Nephron progenitor cell (in vitro differentiated cells): ENCODE data around the gene EDIL3.

Experiments
- DNase-seq: peaks from one replicate; pipeline ENCODE4 v3.0.0; 2021
- H3K27ac Mint-ChIP-seq: 2 replicates; pipeline ENCODE4 v1.8.0; 2021; ENCODE audit warnings: mild to moderate bottlenecking, moderate library complexity, mixed read lengths
- H3K27me3 Mint-ChIP-seq: 2 replicates; pipeline ENCODE4 v1.8.0; 2021; ENCODE audit warnings: mild to moderate bottlenecking, low read depth, mixed read lengths; ENCODE audit not compliant: poor library complexity
- H3K36me3 Mint-ChIP-seq: 2 replicates; pipeline ENCODE4 v1.8.0; 2021; ENCODE audit warnings: low read depth, mixed read lengths
- H3K4me1 Mint-ChIP-seq: 2 replicates; pipeline ENCODE4 v1.8.0; 2021; ENCODE audit warnings: mixed read lengths
- H3K4me3 Mint-ChIP-seq: 2 replicates; pipeline ENCODE4 v1.8.0; 2021; ENCODE audit warnings: mild to moderate bottlenecking, moderate library complexity, mixed read lengths
- H3K9me3 Mint-ChIP-seq: 2 replicates; pipeline ENCODE4 v1.8.0; 2021; ENCODE audit warnings: mild to moderate bottlenecking, moderate library complexity, mixed read lengths
- CTCF ChIP-seq: fragments of 200-600 bp; sonication (generic); IDR thresholded peaks from 2 replicates; pipeline ENCODE4 v1.5.0; 2021; ENCODE audit warnings: antibody characterized with exemption

Gene EDIL3

GRCh38 chr5:84360056-84360455 is 24.6 kb downstream of the EDIL3 start:
- H3K4me1 Mint-ChIP-seq: no peaks in the 10 kb centered on the region
- peaks cover 9% of the 10 kb centered on the region for H3K36me3 Mint-ChIP-seq
- TF ChIP-seq CTCF: no peak
- H3K4me3 Mint-ChIP-seq: no peak overlapping the region
- no peak for DNase-seq
- H3K9me3 Mint-ChIP-seq: peaks cover 8% of the 10 kb centered on the region
- H3K27me3 Mint-ChIP-seq: no peaks in the 10 kb centered on the region
- no peak overlapping the region for H3K27ac Mint-ChIP-seq

GRCh38 chr5:84354101-84354500 is 30.6 kb downstream of the EDIL3 start:
- no peak for TF ChIP-seq CTCF
- Mint-ChIP-seq H3K4me1 (no peaks in the 10 kb centered on the region), H3K4me3 (no peak overlapping the region), H3K36me3 (peaks cover 14% of the 10 kb centered on the region), H3K27ac (no peak overlapping the region), H3K27me3 (no peaks in the 10 kb centered on the region), H3K9me3 (peaks cover 11% of the 10 kb centered on the region)
- no peak for DNase-seq

- Mint-ChIP-seq H3K4me1 (no peaks in the 10 kb centered on the region), H3K4me3 (no peak overlapping the region), H3K36me3 (no peaks in the 10 kb centered on the region), H3K9me3 (no peaks in the 10 kb centered on the region), H3K27ac (no peak overlapping the region), H3K27me3 (no peaks in the 10 kb centered on the region)
- no peak for TF ChIP-seq CTCF
- DNase-seq: no peak
Measured at GRCh38 chr5:84344788-84345187, 39.9 kb downstream of the EDIL3 start.

- Mint-ChIP-seq H3K27me3 (no peaks in the 10 kb centered on the region), H3K9me3 (no peaks in the 10 kb centered on the region), H3K4me1 (no peaks in the 10 kb centered on the region), H3K4me3 (no peak overlapping the region), H3K36me3 (no peaks in the 10 kb centered on the region), H3K27ac (no peak overlapping the region)
- TF ChIP-seq CTCF: no peak
- DNase-seq: no peak
Measured at GRCh38 chr5:84343171-84343570, 41.5 kb downstream of the EDIL3 start.

- TF ChIP-seq CTCF: no peak
- Mint-ChIP-seq H3K4me1 (no peaks in the 10 kb centered on the region), H3K9me3 (no peaks in the 10 kb centered on the region), H3K4me3 (no peak overlapping the region), H3K36me3 (peaks cover 9% of the 10 kb centered on the region), H3K27ac (no peak overlapping the region), H3K27me3 (no peaks in the 10 kb centered on the region)
- no peak for DNase-seq
Measured at GRCh38 chr5:84332106-84332505, 52.6 kb downstream of the EDIL3 start.

- Mint-ChIP-seq H3K9me3 (peaks cover 11% of the 10 kb centered on the region), H3K36me3 (peaks cover 12% of the 10 kb centered on the region), H3K27ac (no peak overlapping the region), H3K4me3 (no peak overlapping the region), H3K27me3 (no peaks in the 10 kb centered on the region), H3K4me1 (no peaks in the 10 kb centered on the region)
- no peak for DNase-seq
- no peak for TF ChIP-seq CTCF
Measured at GRCh38 chr5:84327591-84327990, 57.1 kb downstream of the EDIL3 start.
